Stimulated activated CD4-positive, alpha-beta T cell treated with anti-CD3 and anti-CD28 coated beads, Interleukin-2, amount 100 ng/mL, for 48 hours (primary cell): ENCODE results near the gene SLC25A28.
A peak's percentile ranks its signal among the peaks of the same experiment; 100 is the strongest.
"Not testable (repeated sequence)": the region's sequence is repeated elsewhere in the genome, so short reads cannot be mapped to it uniquely, and the experiment has no call there.

Source experiments
- DNase-seq, 2 donors: peaks; one replicate each; pipeline ENCODE4 v3.0.0-alpha.2; 2020

SLC25A28 gene

DNA sequence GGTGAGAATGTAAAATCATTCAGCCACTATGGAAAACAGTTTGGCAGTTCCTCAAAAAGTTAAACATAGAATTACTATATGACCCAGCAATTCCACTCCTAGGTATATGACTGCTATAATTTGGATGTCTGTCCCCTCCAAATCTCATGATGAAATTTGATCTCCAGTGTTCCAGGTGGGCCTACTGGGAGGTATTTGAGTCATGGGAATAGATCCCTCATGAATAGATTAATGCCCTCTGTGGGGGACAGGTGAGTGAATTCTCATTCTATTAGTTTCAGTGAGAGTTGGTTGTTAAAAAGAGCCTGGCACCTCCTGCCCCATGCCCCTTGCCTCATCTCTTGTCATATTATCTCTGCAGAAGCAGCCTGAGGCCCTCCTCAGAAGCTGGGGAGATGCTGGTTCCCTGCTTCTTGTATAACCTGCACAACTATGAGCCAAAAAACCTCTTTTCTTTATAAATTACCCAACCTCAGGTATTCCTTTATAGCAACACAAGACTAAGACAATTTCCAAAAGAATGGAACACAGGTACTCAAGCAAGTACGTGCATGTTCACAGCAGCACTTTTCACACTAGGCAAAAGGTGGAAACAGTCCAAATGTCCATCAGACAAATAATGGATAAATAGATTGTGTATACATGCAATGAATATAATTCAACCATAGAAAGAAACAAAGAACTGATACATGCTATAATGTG lies 8.8 kb upstream of the SLC25A28 start:
- DNase-seq = no peak

DNA sequence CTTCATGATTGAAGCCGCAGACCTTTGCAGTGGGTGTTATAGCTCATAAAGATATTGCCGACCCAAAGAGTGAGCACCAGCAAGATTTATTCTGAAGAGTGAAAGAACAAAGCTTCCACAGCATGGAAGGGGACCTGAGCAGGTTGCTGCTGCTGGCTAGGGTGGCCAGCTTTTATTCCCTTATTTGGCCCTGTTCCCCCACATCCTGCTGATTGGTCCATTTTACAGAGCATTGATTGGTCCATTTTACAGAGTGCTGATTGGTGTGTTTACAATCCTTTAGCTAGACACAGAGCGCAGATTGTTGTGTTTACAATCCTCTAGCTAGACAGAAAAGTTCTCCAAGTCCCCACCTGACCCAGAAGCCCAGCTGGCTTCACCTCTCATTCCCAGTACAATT lies 4.9 kb upstream of the SLC25A28 start:
- not testable (repeated sequence) for DNase-seq

DNA sequence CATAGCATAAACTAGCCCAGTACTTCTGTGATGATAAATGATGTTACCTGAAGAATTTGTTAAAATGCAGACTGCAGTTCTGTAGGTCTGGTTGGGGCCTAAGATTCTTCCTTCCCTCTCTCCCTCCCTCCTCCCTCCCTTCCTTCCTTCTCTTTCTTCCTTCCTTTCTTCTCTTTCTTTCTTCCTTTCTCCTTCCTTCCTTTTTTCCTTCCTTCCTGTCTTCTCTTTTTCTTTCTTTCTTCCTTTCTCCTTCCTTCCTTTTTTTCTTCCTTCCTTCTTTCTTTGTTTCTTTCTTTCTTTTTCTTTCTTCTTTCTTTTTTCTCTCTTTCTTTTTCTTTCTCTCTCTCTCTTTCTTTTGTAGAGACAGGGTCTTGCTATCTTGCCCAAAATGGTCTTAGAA lies 3.7 kb upstream of the SLC25A28 start:
- DNase-seq = no peak

DNA sequence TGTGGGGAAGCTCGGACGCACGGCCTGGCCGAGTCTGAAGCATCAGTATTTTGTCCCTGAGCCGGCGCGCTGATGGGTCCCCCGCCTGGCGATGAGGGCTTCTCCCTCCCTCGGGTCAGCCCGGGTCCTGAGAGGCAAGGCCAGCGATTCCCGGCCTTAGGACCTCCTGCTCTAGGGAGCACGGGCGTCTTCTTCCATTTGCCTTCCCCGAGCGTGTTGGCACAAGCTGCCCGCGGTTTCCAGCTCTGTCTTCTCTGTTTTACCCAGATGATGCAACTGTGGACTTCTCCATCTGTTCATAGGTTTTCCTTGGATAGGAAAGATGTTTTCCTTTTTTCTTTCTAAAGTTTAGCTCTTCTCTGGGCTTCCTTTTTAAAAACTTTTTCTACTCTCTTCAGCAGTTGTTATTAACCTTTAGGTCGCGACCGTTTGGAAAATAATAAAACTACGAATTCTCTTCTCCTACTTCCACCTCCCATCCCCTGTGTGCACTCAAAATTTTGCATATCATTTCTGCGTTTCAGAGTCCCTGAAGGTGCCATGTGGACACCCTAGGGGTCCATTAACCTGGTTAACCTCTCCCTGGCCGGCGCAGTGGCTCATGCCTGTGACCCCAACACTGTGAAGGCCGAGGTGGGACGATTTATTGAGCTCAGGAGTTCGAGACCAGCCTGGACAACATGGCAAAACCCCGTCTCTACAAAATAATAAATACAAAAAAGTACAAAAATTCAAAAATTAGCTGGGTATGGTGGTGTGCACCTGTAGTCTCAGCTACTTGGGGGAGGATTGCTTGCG lies 1.4 kb upstream of the SLC25A28 start:
- no peak for DNase-seq

DNA sequence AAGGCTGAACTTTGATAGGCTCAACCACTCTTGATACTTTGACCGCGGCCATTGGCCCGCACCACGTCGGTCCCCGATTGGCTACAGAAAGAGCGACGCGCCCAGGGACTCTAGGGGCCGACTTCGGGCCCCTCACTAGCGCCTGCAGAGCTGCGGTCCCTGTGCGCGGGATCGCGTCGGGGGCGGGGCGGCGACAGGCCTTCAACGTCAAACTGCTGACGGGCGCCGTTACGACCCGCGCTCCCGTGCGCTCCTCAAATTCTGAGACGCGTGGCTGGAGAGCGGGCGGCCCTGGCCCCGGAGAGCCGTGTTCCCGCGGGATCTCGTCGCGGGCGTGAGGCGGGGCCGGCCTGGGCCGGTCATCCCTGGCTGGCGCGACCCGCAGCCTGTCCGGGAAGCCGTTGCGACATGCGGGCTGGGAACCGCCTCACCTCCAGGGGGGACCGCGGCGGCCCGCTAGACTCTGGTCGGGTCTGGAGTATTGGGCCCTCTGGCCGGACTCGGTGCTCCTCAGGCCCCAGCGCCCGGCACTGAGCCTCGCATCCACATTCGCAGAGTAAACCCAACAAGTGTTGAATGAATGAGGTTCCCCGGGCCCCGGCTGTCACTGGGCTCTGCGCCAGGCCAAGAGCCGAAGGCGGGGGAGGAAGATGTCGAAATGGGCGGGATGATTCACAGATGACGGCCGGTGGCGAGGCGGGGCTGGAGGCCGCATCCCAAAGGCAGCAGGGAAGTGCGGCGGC lies 643 bp upstream of the SLC25A28 start:
- peak; percentile 78 to 79 for DNase-seq

DNA sequence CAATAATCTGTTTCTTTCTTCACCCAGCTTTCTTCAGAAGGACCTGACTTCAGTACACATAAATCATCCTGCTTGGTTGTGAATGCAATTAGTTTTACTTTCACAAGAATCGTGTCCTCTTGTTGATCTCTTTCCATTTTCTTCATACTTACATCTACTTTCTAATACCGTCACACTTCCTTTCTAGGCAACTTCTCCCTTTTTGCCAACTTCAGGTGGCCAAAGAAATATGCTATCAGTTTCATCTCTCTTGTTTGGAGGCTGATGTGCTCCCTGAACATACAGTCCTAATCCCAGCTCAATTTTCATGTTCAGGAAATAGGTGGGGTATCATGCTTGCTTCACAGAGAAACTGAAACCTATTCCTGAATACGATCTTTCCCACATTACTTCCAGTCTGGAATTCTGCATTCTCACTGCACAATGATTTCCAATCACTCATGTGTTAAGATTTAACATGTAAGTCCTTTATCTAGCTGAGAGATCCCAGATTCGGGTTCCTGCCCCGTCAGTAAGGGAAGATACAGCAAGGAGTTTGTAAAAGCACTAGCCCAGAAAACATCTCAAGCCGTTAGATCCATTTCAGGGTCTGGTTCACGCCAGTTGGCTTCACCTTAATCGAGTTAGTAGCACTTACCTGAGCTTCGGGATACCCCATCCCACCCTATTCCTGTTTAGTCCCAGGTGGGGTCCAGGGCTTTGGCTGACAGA lies 994 bp downstream of the SLC25A28 start:
- DNase-seq = no peak

DNA sequence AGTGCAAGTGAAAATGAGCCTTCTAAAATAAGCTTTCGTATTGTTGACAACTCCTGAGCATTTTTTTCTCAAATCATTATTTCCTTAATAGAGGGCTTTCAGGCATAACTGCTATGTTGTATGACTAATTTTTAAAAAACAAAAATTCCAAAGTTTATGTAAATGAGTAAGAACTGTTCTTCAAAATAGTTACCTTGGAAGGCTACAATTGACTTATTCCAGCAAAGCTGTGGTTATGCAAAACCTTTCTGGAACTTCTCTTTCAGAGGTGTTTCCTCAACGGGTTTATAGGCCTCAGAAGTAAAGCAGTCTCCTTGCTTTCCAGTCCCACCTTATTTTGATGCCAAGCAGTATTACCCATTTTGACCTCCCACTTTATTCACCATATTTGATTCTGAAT lies 2.5 kb downstream of the SLC25A28 start:
- DNase-seq = no peak

DNA sequence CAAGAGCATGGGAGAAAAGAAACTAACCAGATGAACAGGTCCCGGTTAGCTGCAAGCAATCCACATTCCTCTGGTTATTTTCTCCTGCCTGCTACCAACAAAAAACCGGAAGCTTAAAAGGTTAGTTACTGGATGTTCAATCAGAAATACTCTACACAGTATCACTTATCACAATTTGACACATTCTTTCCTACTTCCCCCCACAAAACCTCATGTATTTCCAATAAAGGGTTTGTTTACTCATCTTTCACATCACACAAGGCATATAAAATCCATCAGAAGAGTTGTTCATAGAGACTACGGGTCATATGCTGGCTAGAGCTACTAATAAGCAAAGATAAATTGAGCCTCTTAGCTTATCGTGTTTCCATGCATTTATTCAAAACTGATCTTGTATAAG lies 4.8 kb downstream of the SLC25A28 start:
- DNase-seq = no peak

DNA sequence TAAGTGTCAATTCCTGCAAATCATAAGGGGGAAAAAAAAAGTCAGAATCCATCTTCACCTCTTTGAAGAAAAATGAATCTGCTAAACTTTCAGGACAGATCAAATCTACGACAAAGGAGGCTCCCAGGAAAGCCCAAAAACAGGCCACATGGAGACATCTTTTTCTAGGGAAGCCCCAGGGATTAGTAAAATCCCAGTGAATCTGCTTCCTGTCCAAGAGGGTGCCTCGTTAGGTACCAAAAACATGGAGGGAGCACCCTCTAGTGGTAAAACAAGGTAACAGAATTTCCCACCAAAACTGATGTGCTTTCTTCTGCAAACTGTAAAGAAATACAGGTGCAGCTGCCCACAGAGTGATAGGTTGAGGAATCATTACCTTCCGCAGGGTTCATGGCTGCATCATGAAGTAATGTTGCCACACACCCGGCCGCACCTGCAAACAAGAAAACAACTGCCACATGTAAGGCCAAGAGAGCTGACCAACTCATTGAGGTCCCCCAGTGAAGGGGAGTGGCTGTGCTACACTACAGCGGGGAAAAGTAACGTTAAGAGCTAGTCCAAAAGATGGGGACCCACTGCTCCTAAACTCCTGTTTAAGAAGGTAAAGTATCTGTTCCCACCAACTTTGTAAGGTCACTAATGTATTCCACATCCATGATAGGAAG lies 7.9 kb downstream of the SLC25A28 start:
- DNase-seq = peak in 1 of 2 donors; percentile 23

DNA sequence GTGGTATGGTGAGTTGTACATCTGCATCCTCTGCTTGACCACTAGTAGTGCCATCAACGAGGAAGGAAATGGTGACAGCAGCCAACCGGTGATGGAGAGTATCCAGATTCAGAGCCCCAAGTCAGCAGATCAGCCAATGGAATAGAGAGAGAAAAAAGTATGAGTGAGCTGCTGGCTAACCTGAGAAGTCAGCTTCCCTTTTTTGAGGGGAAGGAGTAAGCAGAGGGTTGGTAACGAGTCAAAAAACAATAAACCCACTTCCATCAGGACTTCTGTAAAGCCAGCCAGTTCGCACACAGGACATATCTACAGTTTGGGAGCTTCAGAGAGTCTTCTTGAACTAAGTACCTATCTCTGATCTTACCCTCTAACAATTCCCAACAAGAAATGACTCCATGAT lies 8.9 kb downstream of the SLC25A28 start:
- DNase-seq = no peak

DNA sequence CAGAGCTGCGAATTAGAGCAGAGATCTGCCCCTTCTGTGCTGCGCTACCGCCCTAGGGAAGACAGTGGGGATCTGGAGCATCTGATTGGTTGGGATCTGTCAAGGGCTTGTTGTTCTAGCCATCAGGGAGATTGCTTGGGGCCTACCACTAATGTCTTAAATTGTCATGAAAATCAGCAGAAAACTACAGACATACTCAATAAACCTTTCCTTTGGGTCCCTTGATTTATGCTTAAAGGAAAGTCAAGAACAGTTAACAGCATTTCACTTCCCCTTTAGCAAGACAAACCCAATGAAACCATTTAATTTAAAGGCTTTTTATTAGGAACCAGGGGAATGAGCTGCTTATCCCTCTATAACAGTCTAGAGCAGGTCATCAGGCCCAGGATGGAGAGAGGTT lies 10.0 kb downstream of the SLC25A28 start:
- DNase-seq = no peak

DNA sequence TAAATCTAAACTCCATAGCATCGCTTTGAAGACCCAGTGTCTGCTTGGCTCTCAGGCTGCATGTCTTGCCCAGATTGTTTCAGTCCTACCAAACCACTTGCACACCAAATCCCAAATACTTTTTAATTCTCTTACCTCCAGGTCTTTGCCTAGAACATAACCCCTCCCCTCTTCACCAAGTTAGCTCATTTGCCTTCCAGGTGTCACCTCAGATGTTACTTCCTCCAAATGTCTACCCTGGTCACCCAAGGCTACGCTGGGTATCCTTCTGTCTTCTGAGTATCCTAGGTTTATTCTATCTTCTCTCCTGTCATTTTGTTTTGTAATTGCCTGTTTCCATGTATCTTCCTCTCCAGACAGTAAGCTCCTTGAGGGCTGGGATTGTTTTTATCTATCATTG lies 11.1 kb downstream of the SLC25A28 start:
- DNase-seq = no peak

DNA sequence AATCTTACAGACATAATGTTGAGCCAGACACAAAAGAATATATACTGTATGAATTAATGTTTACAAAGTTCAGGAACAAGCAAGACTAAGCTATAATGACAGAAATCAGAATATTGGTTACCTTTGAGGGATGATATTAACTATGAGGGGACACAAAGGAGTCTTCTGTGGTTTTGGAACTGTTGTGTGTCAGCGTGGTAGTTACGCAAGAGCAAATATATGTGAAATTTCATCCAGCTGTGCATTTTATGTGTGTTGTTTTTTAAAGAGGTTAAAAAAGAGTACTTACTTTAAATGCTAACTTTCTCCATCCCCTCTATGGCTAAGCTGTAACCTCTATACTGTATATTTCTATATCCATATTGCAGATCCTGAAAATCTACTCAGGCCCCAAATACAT lies 14.9 kb downstream of the SLC25A28 start:
- no peak for DNase-seq

DNA sequence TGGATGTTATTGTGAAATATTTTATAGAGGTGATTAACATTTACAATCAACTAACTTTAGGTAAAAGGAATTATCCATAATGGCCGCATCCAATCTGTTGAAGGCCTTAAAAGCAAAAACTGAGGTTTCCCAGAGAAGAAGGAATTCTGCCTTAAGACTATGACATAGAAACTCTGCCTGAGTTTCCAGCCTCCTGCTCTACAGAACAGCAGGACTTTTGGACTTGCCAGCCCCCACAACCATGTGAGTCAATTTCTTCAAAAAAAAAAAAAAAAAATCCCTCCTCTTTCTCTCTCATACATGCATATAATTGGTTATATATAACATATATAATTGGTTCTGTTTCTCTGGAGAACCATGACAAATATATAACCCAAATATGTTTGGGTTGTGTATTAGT lies 15.4 kb downstream of the SLC25A28 start:
- no peak for DNase-seq

DNA sequence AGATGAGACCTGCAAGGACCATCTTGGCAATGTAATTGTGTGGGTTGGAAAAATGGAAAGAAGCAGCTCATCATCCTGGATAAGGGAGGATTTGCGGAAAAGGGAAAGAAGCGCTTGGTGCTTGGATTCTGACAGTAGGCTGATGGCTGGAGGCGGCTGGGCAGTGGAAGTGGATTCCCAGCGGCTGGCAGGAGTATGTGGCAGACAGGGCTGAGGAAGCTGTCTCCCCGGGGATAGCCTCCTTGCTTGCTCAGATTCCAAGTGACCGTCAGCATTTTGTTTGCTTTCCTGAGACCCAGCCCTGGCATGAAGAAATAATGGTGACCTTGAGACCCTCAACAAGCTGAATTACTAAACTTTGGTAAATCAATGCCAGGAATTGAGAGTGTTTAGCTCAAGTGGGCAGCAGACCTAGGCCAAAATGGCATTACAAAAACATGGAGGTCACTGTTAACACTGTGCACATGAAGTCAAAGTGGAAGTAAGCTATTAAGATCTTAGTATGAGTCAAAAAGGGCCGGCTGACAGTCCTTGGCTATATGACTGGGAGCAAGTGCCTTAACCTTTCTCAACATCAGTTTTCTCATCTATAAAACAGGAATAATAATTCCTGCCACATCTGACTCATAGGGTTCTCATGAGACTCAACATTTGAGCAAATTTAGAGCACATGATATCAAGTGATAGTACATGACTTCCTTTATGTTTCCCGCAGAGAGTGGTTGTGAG lies 21.3 kb downstream of the SLC25A28 start:
- no peak for DNase-seq

DNA sequence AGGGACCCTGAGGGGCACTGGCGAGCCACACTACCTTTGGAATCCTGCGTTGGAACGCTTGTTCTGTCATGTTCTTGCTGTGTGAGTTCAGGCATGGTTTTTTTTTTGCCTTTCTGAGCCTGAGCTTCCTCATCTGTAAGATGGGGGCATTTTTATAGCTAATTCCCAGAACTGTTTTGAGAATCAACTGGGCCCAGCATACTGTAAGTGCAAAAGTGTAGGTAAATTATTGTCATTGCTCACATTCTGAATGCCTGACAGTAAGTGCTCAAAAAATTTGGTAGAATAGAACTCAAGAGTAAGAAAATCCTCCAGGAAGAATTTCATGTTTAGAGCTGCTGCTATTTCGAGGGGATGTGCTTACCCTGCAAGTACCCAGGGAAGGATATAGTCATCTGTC lies 22.2 kb downstream of the SLC25A28 start:
- no peak for DNase-seq

DNA sequence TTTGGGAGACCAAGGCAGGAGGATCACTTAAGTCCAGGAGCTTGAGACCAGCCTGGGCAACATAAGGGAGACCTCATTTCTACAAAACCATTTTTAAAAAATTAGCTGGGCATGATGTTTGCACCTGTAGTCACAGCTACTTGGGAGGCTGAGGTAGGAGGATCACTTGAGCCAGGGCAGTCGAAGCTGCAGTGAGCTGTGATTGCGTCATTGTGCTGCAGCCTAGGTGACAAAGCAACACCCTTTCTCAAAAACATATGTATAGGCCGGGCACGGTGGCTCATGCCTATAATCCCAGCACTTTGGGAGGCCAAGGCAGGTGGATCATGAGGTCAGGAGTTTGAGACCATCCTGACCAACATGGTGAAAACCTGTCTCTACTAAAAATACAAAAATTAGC lies 23.5 kb downstream of the SLC25A28 start:
- not testable (repeated sequence) for DNase-seq

DNA sequence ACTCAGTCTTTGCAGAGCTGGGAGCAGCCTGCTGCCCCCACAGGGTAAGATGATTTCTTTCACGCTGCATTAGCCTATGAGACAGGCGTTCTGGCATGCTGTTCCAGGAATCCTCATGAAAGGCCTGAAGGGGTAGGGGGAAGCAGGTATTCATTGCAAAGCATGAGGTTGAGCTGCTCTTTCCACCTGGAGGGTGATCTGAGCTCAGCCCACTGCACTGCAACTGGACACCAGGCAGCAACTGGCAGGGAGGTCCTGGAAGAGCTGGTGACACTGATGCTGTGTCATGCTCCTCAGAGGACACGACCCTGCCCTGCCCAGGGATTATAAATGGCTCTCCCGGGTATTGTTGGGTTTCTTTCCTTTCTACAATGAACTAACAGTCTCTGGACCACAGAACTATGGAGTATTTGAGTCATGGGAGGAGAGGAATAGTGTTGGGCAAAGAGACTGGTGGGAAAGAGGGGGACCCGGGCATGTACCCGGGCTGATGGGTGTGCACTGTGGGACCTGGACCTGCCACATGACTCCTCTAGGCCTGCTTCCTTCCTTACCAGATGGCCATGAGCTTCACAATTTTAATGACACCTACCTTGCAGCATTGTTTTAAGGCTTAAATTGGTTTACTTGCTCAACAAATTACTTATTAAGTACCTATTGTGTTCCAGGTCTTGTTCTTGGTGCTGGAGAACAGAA lies 24.3 kb downstream of the SLC25A28 start:
- DNase-seq = no peak

DNA sequence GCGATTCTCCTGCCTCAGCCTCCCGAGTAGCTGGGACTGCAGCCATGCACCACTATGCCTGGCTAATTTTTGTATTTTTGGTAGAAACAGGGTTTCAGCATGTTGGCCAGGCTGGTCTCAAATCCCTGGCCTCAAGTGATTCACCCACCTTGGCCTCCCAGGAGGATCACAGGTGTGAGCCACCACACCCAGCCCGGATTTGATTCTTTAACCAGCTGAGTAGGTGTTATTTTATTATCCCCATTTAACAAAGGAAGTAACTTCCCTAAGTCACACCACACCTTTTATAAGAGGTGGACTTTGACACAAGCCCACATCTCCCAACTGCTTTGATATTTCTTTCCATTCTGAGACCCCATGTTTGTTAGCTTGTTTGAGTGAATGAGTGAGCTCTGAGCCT lies 25.0 kb downstream of the SLC25A28 start:
- DNase-seq = no peak

DNA sequence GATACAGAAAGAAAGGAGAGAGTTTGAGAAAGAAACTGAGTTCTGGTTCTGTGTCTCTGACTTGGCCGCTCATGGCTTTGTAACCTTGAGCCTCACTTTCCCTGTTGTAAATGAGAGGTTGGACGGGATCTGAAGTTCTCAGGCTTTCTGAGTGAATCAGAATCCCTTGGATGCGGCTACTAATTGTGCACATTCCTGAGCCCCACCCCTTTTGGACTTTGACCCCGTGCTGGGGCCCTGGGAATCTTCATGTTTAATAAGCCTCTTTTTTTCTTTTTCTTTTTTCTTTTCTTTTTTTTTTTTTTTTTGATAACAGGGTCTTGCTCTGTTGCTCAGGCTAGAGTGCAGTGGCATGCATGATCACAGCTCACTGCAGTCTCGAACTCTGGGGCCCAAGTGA lies 26.9 kb downstream of the SLC25A28 start:
- no peak for DNase-seq

DNA sequence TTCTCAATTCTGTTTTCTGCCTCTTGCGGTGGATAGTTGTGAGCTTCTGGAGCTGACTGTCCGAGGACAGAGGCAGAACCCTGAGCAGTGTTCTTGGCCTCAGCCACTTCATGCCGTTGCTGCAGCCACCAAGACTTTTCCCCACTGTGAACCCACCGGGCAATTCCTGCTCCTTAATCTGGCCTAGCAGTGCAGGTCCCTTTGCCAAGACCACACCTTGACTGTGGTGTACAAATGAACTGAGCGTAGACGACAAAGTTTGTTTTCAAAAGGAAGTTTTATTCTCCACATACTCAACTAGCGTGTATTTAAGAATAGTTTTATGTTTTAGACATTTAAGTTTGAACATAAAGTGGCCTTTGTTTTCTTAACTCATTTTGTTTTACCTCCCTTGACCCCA lies 29.4 kb downstream of the SLC25A28 start:
- DNase-seq = no peak
